ENCODE measurements around the gene PPP2R5E.

GRCh38 chr14:63460680-63461369, 82.4 kb downstream of the PPP2R5E start:
- TF ChIP-seq ZFP30 (CRISPR knock-in tag; IDR thresholded peaks at IDR 0.05) (no peak), PATZ1 (CRISPR knock-in tag; IDR thresholded peaks at IDR 0.05; ENCODE audit: borderline replicate concordance) (no peak), OSR1 (CRISPR knock-in tag; IDR thresholded peaks at IDR 0.05) (no peak)
